Brain microvascular endothelial cell (primary cell): Measurements from ENCODE around the gene HLA-DOA.

Experiments
- DNase-seq: peaks from one replicate; pipeline ENCODE4 v3.0.0-alpha.2; 2020
- H3K27ac ChIP-seq: fragments of 250-450 bp; sonication (Bioruptor Pico); 2 replicates; pipeline ENCODE4 v1.5.1; 2020; ENCODE audit warnings: mild to moderate bottlenecking, moderate library complexity
- H3K27me3 ChIP-seq: fragments of 250-450 bp; sonication (Bioruptor Pico); replicated peaks from 2 replicates; pipeline ENCODE4 v1.5.1; 2020; ENCODE audit warnings: mild to moderate bottlenecking
- H3K36me3 ChIP-seq: fragments of 250-450 bp; sonication (Bioruptor Pico); replicated peaks from 2 replicates; pipeline ENCODE4 v1.5.1; 2020; ENCODE audit warnings: mild to moderate bottlenecking
- H3K4me3 ChIP-seq: 2 replicates; pipeline ENCODE4 v1.5.1; 2011; ENCODE audit warnings: low read depth, mild to moderate bottlenecking, control low read depth, low read length, moderate library complexity
- CTCF ChIP-seq: IDR thresholded peaks from 2 replicates; pipeline ENCODE4 v1.5.1; 2011; ENCODE audit warnings: low read depth, mild to moderate bottlenecking, moderate library complexity, low read length, control low read depth, inconsistent platforms; ENCODE audit errors: missing control alignments
- in situ Hi-C: cut with HindIII; loops from 2 replicates; pipeline ENCODE4 v1.10.0; 2017; ENCODE audit warnings: low sequenced_read_pairs, low pct_ligation_motif_present

Gene HLA-DOA

GRCh38 chr6:32975886-32976285 lies 33.5 kb downstream of the HLA-DOA start:
- no peak for DNase-seq
- Histone ChIP-seq H3K4me3 (peak overlapping the region; percentile 98), H3K27ac (no peak overlapping the region), H3K36me3 (peaks cover 86% of the 10 kb centered on the region), H3K27me3 (no peaks in the 10 kb centered on the region)
- in situ Hi-C loops = no loop called here
- TF ChIP-seq CTCF = no peak

- in situ Hi-C loops = no loop called here
- Histone ChIP-seq H3K27ac (no peak overlapping the region), H3K4me3 (peak overlapping the region; percentile 98), H3K27me3 (no peaks in the 10 kb centered on the region), H3K36me3 (peaks cover 75% of the 10 kb centered on the region)
- TF ChIP-seq CTCF = no peak
- no peak for DNase-seq
Measured at GRCh38 chr6:32974541-32975308, 34.7 kb downstream of the HLA-DOA start.

- Histone ChIP-seq H3K36me3 (peaks cover 67% of the 10 kb centered on the region), H3K27me3 (no peaks in the 10 kb centered on the region), H3K27ac (peak overlapping the region; percentile 8), H3K4me3 (peak overlapping the region; percentile 98)
- DNase-seq = peak; percentile 45
- in situ Hi-C loops = no loop called here
- TF ChIP-seq CTCF = no peak
Measured at GRCh38 chr6:32974016-32974333, 35.4 kb downstream of the HLA-DOA start.

- H3K4me3 ChIP-seq = peak overlapping the region; percentile 98
- no peak for TF ChIP-seq CTCF
- H3K27ac ChIP-seq = peak overlapping the region; percentile 52
- in situ Hi-C loops = no loop called here
- peaks cover 61% of the 10 kb centered on the region for H3K36me3 ChIP-seq
- no peaks in the 10 kb centered on the region for H3K27me3 ChIP-seq
- no peak for DNase-seq
Measured at GRCh38 chr6:32973144-32974015, 36.0 kb downstream of the HLA-DOA start.

- H3K27me3 ChIP-seq = no peaks in the 10 kb centered on the region
- DNase-seq = no peak
- H3K36me3 ChIP-seq = peaks cover 53% of the 10 kb centered on the region
- TF ChIP-seq CTCF = no peak
- in situ Hi-C loops = no loop called here
- H3K4me3 ChIP-seq = peak overlapping the region; percentile 98
- peak overlapping the region; percentile 52 for H3K27ac ChIP-seq
Measured at GRCh38 chr6:32972353-32973143, 36.8 kb downstream of the HLA-DOA start.
